ENCODE results near the gene NEXN.

GRCh38 chr1:77859248-77859647 is 29.2 kb upstream of the NEXN start:
- TF ChIP-seq CTCF (IDR thresholded peaks at IDR 0.05) (no peak), POLR2A (IDR thresholded peaks at IDR 0.05) (no peak), POLR2AphosphoS5 (IDR thresholded peaks at IDR 0.05) (no peak)
